Measurements from ENCODE around the gene ARID3B.

DNA sequence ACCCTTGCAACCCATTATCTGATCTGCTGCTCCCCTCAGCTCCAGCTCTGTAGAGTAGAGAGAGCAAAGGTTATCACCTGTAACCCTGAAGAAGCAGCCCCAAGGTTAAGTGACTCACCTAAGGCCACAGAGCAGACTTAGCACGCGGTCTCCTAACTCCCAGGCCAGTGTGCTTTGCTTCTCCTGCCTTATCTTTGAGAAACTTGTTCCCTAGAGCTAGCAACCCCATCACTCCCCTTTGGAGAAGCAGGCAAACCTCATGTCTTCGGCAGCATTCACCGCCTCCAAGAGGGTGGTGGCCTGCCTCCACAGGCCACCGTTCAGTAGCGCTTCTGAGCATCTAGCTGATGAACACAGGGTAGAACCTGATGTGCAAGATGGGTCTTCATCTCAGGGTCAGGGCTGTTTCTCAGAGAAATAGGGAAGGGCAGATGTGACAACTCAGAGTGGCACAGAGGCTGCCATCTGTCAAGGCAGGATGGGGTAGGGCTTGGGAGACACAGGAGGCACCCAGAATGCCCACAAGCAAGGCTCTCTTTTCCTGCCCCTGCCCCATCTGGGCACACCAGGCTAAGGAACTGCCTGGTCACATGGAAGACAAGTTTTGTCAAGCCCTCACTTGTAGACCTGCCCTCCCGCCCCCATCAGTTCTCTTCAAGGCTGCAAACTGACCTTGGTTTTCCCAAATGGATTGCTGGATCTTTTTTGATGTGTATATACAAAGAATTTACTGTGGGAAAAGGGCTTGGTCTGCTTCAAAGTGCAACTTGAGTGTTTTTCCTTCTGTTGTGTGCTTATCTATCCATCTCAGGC is 39.7 kb downstream of the ARID3B start:
- TF ChIP-seq, protein P1, sequence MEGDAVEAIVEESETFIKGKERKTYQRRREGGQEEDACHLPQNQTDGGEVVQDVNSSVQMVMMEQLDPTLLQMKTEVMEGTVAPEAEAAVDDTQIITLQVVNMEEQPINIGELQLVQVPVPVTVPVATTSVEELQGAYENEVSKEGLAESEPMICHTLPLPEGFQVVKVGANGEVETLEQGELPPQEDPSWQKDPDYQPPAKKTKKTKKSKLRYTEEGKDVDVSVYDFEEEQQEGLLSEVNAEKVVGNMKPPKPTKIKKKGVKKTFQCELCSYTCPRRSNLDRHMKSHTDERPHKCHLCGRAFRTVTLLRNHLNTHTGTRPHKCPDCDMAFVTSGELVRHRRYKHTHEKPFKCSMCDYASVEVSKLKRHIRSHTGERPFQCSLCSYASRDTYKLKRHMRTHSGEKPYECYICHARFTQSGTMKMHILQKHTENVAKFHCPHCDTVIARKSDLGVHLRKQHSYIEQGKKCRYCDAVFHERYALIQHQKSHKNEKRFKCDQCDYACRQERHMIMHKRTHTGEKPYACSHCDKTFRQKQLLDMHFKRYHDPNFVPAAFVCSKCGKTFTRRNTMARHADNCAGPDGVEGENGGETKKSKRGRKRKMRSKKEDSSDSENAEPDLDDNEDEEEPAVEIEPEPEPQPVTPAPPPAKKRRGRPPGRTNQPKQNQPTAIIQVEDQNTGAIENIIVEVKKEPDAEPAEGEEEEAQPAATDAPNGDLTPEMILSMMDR (IDR thresholded peaks at IDR 0.05): no peak
- no peak for TF ChIP-seq POLR2A (IDR thresholded peaks at IDR 0.05)

All from adrenal gland (tissue), 5 donors.